ENCODE data around the gene MYL4. TPM values are rescaled to one million over a fixed set of nuclear protein-coding genes. Genes with fewer than 3 reads are reported as not detected.
"Not testable (repeated sequence)": the region's sequence is repeated elsewhere in the genome, so short reads cannot be mapped to it uniquely, and the experiment has no call there.

Gene MYL4
- total RNA-seq, 1 experiment from 2014 or later: 0.66 TPM

DNA sequence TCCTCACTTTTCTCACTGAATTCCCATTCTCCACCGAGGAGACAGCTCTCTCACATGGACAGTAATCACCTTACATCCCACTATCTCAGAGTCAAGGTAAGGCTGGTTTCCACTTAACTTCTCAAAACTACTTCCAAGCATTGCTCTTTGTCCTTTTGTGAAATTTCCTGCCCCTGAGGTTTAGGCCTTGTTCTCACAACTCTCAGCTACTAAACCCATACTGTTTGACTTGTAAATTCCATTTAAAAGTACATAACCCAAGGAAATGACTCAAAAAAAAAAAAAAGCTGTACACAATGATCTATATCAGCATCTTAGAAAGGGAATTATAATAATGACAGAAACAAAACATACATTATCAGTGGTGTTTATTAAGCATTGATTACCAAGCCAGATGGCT is 28.8 kb upstream of the MYL4 start:
- H4K8ac ChIP-seq (replicated peaks; ENCODE audit: insufficient read length, low read depth, low read length): no peak overlapping the region
- Mint-ChIP-seq H3K27ac (peak overlapping the region in 1 of 3 experiments; percentile 10; a peak in 2 of 7 replicates), H3K9me3 (no peaks in the 10 kb centered on the region), H3K4me3 (no peak overlapping the region), H3K4me1 (peaks cover 29 to 38% of the 10 kb centered on the region in 2 experiments), H3K27me3 (ENCODE audit: low read depth) (no peaks in the 10 kb centered on the region; the same call in 1 of the 2 replicates), H3K36me3 (ENCODE audit: insufficient read depth in 1 of 3, low read depth in 3 of 3) (peaks cover 12 to 29% (median 25%) of the 10 kb centered on the region in 3 experiments; a peak in 6 of 7 replicates)
- no peaks in the 10 kb centered on the region for H3K9me3 ChIP-seq (ENCODE audit: control insufficient read depth, low read depth, low read length)
- H3K18ac ChIP-seq (ENCODE audit: insufficient read length, low read depth, low read length): no peak overlapping the region
- no peak overlapping the region for H2BK5ac ChIP-seq (ENCODE audit: insufficient read length, low read length)
- H2AK5ac ChIP-seq (ENCODE audit: insufficient read length, low read length): no peak overlapping the region
- H3K56ac ChIP-seq (ENCODE audit: insufficient read length, low read depth, low read length): no peak overlapping the region
- no peak overlapping the region for H2BK120ac ChIP-seq (ENCODE audit: low read depth, low read length, poor library complexity, severe bottlenecking)
- H4K91ac ChIP-seq (ENCODE audit: insufficient read length, low read depth, low read length): no peak overlapping the region
- H3K79me1 ChIP-seq (ENCODE audit: insufficient read depth, low read depth, low read length, poor library complexity, severe bottlenecking): peaks cover 6% of the 10 kb centered on the region
- no peaks in the 10 kb centered on the region for H3K27me3 ChIP-seq (ENCODE audit: insufficient read depth, low read length)
- no peak overlapping the region for H3T11ph ChIP-seq (ENCODE audit: low read length)
- no peak overlapping the region for H2AFZ ChIP-seq (ENCODE audit: low read length)
- H3K4me1 ChIP-seq (ENCODE audit: insufficient read depth, low read length): no peaks in the 10 kb centered on the region
- no peak overlapping the region for H2BK20ac ChIP-seq (ENCODE audit: low read depth, low read length, poor library complexity, severe bottlenecking)
- H2BK15ac ChIP-seq (ENCODE audit: low read depth, low read length): no peak overlapping the region
- peaks cover 7% of the 10 kb centered on the region; the same call in 1 of the 2 replicates for H3K79me2 ChIP-seq (ENCODE audit: insufficient read depth, low read length)
- no peak overlapping the region for H3K4me2 ChIP-seq (ENCODE audit: insufficient read depth, insufficient read length, low read length)
- DNase-seq: no peak
- H3K23me2 ChIP-seq (ENCODE audit: insufficient read length, low read depth, low read length, poor library complexity, severe bottlenecking): no peaks in the 10 kb centered on the region
- H4K20me1 ChIP-seq (ENCODE audit: control insufficient read depth, insufficient read depth, insufficient read length): no peaks in the 10 kb centered on the region
- H3K9ac ChIP-seq (ENCODE audit: extremely low read depth, insufficient read length, low read length): no peak overlapping the region
- H3K27ac ChIP-seq (ENCODE audit: insufficient read length, low read depth, low read length): no peak overlapping the region
- no peak overlapping the region for H4K5ac ChIP-seq (ENCODE audit: insufficient read length, low read depth, low read length)
- TF ChIP-seq, protein P1, sequence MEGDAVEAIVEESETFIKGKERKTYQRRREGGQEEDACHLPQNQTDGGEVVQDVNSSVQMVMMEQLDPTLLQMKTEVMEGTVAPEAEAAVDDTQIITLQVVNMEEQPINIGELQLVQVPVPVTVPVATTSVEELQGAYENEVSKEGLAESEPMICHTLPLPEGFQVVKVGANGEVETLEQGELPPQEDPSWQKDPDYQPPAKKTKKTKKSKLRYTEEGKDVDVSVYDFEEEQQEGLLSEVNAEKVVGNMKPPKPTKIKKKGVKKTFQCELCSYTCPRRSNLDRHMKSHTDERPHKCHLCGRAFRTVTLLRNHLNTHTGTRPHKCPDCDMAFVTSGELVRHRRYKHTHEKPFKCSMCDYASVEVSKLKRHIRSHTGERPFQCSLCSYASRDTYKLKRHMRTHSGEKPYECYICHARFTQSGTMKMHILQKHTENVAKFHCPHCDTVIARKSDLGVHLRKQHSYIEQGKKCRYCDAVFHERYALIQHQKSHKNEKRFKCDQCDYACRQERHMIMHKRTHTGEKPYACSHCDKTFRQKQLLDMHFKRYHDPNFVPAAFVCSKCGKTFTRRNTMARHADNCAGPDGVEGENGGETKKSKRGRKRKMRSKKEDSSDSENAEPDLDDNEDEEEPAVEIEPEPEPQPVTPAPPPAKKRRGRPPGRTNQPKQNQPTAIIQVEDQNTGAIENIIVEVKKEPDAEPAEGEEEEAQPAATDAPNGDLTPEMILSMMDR (conservative IDR thresholded peaks at IDR 0.05): no peak
- no CpG with 5 or more reads among the region's 1 CpG for WGBS (ENCODE audit: extremely low coverage, insufficient read length, low lambda C conversion rate)
- no peak overlapping the region for H2BK12ac ChIP-seq (ENCODE audit: insufficient read length, low read depth, low read length)
- H3K4ac ChIP-seq (ENCODE audit: low read depth, low read length): no peak overlapping the region
- H3K23ac ChIP-seq (ENCODE audit: insufficient read length, low read depth, low read length): no peak overlapping the region
- H3K14ac ChIP-seq (ENCODE audit: insufficient read depth, low read length): no peak overlapping the region

DNA sequence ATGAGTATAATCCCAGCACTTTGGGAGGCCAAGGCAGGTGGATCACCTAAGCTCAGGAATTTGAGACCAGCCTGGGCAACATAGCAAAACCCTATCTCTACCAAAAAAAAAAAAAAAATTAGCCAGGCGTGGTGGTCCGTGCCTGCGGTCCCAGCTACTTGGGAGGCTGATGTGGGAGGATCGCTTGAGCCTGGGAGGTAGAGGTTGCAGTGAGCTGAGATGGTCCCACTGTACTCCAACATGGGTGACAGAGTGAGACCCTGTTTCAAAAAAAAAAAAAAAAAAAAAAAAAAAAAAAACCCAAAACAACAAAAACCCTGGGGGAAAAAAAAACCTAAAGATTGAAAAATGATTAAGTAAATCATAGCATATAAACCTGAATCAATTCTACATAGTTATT is 28.2 kb upstream of the MYL4 start:
- not testable (repeated sequence) for H3K27ac Mint-ChIP-seq, DNase-seq
- WGBS (ENCODE audit: extremely low coverage, insufficient read length, low lambda C conversion rate): no CpG with 5 or more reads among the region's 4 CpGs

More for the DNA sequence above, 28.2 kb upstream of the MYL4 start:
- H3K23me2 ChIP-seq (ENCODE audit: insufficient read length, low read depth, low read length, poor library complexity, severe bottlenecking); H3K79me2 ChIP-seq (ENCODE audit: insufficient read depth, low read length); H3K14ac ChIP-seq (ENCODE audit: insufficient read depth, low read length); H3K27me3 Mint-ChIP-seq (ENCODE audit: low read depth); H3K4me1 ChIP-seq (ENCODE audit: insufficient read depth, low read length); H3K4ac ChIP-seq (ENCODE audit: low read depth, low read length); H3K79me1 ChIP-seq (ENCODE audit: insufficient read depth, low read depth, low read length, poor library complexity, severe bottlenecking); H3K9ac ChIP-seq (ENCODE audit: extremely low read depth, insufficient read length, low read length); H3K27me3 ChIP-seq (ENCODE audit: insufficient read depth, low read length); H3K4me2 ChIP-seq (ENCODE audit: insufficient read depth, insufficient read length, low read length); H3K18ac ChIP-seq (ENCODE audit: insufficient read length, low read depth, low read length); H3K9me3 ChIP-seq (ENCODE audit: control insufficient read depth, low read depth, low read length); H4K91ac ChIP-seq (ENCODE audit: insufficient read length, low read depth, low read length); H2BK120ac ChIP-seq (ENCODE audit: low read depth, low read length, poor library complexity, severe bottlenecking); H4K20me1 ChIP-seq (ENCODE audit: control insufficient read depth, insufficient read depth, insufficient read length); H2AFZ ChIP-seq (ENCODE audit: low read length); H3K56ac ChIP-seq (ENCODE audit: insufficient read length, low read depth, low read length); H3K23ac ChIP-seq (ENCODE audit: insufficient read length, low read depth, low read length); H3K27ac ChIP-seq (ENCODE audit: insufficient read length, low read depth, low read length); H3T11ph ChIP-seq (ENCODE audit: low read length); H2AK5ac ChIP-seq (ENCODE audit: insufficient read length, low read length); H2BK15ac ChIP-seq (ENCODE audit: low read depth, low read length); H4K8ac ChIP-seq (replicated peaks; ENCODE audit: insufficient read length, low read depth, low read length); H4K5ac ChIP-seq (ENCODE audit: insufficient read length, low read depth, low read length); H3K4me3 Mint-ChIP-seq; H2BK20ac ChIP-seq (ENCODE audit: low read depth, low read length, poor library complexity, severe bottlenecking); H3K9me3 Mint-ChIP-seq; H2BK12ac ChIP-seq (ENCODE audit: insufficient read length, low read depth, low read length); H2BK5ac ChIP-seq (ENCODE audit: insufficient read length, low read length): not testable (repeated sequence)
- Mint-ChIP-seq H3K36me3 (ENCODE audit: insufficient read depth in 1 of 3, low read depth in 3 of 3) (peaks cover 11 to 23% (median 21%) of the 10 kb centered on the region in 3 experiments; a peak in 6 of 7 replicates), H3K4me1 (peaks cover 31 to 40% of the 10 kb centered on the region in 2 experiments)
